IMR-90 (cell line): ENCODE results near the gene TSEN34.
"Not testable (repeated sequence)": the region's sequence is repeated elsewhere in the genome, so short reads cannot be mapped to it uniquely, and the experiment has no call there.

Experiments used
- MXI1 ChIP-seq: IDR thresholded peaks from 2 replicates; pipeline ENCODE4 v1.6.1; 2012; ENCODE audit warnings: low read depth, mild to moderate bottlenecking, low read length, moderate library complexity, borderline replicate concordance
- TF ChIP-seq, protein P1 (sequence below): conservative IDR thresholded peaks from 2 replicates; pipeline ENCODE4 v1.5.1; 2012; ENCODE audit warnings: mild to moderate bottlenecking, low read depth, low read length, improper control_type of control experiment

DNA sequence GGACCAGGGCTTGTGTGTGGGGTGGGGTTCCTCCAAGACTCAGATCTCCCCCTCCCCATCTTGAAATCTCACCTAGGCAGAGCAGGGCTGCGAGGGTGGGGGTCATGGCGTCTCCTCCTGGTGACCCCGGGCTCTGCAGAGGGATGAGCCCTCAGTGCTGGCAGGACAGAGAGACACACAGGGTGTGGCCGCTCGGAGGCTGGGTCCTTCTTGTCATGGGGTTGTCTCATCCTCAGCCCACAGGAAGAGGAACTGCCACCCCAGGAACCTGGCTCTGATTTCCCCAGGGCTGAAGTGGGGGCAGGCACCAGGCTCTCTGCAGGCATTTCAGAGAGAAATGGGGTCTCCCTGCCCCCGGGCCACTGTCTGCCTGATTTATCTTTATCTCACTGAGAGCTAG is 51.5 kb downstream of the TSEN34 start, which contains the start of gene LILRA6:
- TF ChIP-seq, protein P1, sequence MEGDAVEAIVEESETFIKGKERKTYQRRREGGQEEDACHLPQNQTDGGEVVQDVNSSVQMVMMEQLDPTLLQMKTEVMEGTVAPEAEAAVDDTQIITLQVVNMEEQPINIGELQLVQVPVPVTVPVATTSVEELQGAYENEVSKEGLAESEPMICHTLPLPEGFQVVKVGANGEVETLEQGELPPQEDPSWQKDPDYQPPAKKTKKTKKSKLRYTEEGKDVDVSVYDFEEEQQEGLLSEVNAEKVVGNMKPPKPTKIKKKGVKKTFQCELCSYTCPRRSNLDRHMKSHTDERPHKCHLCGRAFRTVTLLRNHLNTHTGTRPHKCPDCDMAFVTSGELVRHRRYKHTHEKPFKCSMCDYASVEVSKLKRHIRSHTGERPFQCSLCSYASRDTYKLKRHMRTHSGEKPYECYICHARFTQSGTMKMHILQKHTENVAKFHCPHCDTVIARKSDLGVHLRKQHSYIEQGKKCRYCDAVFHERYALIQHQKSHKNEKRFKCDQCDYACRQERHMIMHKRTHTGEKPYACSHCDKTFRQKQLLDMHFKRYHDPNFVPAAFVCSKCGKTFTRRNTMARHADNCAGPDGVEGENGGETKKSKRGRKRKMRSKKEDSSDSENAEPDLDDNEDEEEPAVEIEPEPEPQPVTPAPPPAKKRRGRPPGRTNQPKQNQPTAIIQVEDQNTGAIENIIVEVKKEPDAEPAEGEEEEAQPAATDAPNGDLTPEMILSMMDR: not testable (repeated sequence)
- not testable (repeated sequence) for TF ChIP-seq MXI1
